ENCODE results near the gene RCAN3.

The RCAN3 gene

GRCh38 chr1:24578846-24579245, 76.2 kb downstream of the RCAN3 start:
- DNase-seq (ENCODE audit: low read depth), result no peak

GRCh38 chr1:24580756-24581155, 78.1 kb downstream of the RCAN3 start:
- no peak for DNase-seq (ENCODE audit: low read depth)

GRCh38 chr1:24584171-24584647, 81.6 kb downstream of the RCAN3 start:
- DNase-seq (ENCODE audit: low read depth), result no peak

- DNase-seq (ENCODE audit: low read depth), result no peak
Measured at GRCh38 chr1:24586119-24586518, 83.5 kb downstream of the RCAN3 start.

- peak; percentile 11 for DNase-seq (ENCODE audit: low read depth)
Measured at GRCh38 chr1:24586970-24587820, 84.6 kb downstream of the RCAN3 start.

- DNase-seq (ENCODE audit: low read depth), result no peak
Measured at GRCh38 chr1:24588573-24588972, 85.9 kb downstream of the RCAN3 start.

- DNase-seq (ENCODE audit: low read depth), result no peak
Measured at GRCh38 chr1:24589200-24589599, 86.6 kb downstream of the RCAN3 start.

Data from activated T-helper 1 cell treated with Interleukin-2 at 50 U/mL for 16 hours (primary cell).